GM21825 (cell line): ENCODE results near the gene FOS.

Experiments
- ATAC-seq: cut with Tn5 transposase; IDR thresholded peaks from one replicate; pipeline ENCODE4 v1.9.1; 2021; ENCODE audit warnings: mild to moderate bottlenecking, moderate library complexity; ENCODE audit not compliant: unreplicated experiment

FOS gene

GRCh38 chr14:75312341-75312740 is 33.7 kb downstream of the FOS start:
- ATAC-seq, result no peak

- ATAC-seq, result no peak
Measured at GRCh38 chr14:75313294-75313693, 34.7 kb downstream of the FOS start.

- ATAC-seq, result no peak
Measured at GRCh38 chr14:75315144-75315543, 36.5 kb downstream of the FOS start.

DNA sequence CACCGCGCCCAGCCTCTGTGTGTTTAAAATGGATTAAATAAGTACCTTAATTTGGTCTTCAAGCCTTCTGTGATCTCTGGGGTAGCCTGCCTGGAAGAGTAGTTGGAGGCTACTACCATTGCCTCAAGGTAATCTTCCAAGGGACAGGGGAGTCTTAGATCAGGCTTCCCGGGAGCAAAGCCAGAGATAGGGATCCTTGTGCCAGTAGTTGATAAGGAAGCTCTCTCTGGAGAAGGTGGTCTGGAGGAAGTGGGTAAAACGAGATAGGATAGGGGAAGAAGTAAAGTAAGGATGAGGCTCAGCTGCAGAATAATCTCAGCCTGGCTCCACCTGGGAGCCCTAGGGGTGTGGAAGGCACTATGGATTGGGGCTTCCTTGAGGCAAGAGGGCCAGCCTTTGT is 38.5 kb downstream of the FOS start:
- no peak for ATAC-seq

- ATAC-seq, result no peak
Measured at GRCh38 chr14:75318353-75318752, 39.7 kb downstream of the FOS start.

- no peak for ATAC-seq
Measured at GRCh38 chr14:75319021-75319420, 40.4 kb downstream of the FOS start.

GRCh38 chr14:75320196-75320595 is 41.6 kb downstream of the FOS start:
- no peak for ATAC-seq

GRCh38 chr14:75322746-75323145 is 44.1 kb downstream of the FOS start:
- ATAC-seq, result no peak

DNA sequence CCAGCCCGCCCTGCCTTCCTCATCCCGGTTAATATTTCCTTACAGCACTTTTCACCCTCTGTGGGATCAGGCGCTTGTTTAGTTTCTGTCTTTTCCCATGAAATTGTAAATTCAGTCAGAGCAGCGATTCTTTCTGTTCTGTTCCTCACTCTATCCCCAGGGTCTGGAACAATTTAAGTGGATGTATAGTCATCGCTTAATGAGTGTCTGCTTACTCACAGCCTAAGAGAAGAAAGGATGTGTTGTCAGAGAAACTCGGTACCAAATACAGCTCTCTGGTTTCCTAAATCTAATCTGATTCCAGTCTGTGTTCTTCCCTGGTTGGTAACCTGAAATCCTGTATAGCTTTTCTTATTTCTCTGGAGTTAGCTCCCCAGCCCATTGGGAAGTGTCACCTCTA is 44.9 kb downstream of the FOS start:
- no peak for ATAC-seq

DNA sequence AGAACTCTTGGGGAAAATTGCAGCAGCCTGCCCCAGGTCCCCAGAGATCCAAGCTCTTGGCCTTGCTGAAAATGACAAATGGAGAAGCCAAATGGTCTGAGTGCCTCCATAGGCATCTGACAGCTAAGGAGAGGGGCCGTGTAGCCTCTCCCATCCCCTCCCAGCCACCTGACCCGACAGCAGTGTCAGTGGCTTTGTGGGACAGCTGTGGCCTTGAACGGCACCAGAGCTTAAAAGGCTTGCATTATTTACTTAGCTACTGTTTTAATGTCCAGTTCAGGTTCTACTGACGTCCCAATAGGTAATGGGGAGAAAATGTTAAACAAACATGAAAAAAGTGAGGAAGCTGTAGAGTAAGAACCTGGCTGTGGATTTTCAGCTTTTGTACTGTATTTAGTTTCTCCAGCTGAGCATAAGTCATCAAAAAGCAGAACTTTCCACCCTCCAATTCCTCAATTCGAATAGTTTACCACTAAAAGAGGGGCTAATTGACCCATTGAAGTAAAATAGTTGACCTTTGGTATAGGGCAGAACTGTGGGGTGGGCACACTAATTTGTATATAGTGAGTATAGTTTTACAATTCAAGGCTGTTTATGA is 50.0 kb downstream of the FOS start:
- ATAC-seq, result no peak

DNA sequence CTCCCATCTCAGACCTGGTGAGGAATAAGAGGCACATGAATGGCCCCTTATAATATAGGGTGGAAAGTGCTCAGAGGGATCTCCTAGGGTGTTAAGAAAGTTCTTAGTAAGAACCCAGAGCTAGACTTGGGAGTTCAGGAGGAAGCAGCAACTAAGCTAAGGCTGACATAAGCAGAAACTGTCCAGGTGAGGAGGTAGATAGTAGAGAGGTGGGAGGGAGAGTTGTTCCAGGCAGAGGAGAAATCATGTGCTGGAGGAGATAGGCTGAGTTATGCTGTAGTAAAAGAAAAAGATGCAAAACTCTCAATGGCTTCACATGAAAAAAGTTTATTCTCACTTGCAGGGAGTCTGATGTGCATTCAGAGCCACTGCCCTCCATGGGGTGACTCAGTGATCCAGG is 50.7 kb downstream of the FOS start:
- no peak for ATAC-seq

DNA sequence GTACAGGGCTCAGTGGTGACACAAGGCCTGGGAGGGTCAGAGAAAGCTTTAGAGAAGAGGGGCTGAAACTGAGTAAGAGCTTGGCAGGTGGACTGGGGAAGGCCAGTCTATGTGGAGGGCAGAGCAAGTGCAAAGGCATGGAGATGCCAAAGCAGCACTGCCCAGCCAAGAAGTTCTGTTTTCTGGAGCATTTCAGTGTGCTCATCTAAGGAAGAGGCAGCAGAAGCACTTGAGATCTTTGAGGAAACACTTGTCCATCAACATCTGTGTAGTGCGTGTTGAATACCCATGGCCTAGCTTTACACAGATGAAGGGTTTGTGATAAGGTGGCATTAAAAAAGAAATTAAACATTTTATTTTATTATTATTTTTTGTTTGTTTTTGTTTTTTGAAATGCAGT is 52.8 kb downstream of the FOS start:
- no peak for ATAC-seq
